Measurements from ENCODE around the gene PRDM16. TPM values are rescaled to one million over a fixed set of nuclear protein-coding genes. Genes with fewer than 3 reads are reported as not detected.

PRDM16 gene
- total RNA-seq, 4 donors from 2014 or later = 5.9 to 41.7 (median 11.2) TPM

GRCh38 chr1:3103967-3104677 lies 35.1 kb downstream of the PRDM16 start:
- WGBS, 2 donors = 47 to 54% methylated on average over 16 of the region's 16 CpGs
- H3K27ac ChIP-seq = peak overlapping the region; percentile 14 to 83 (median 61)
- H3K36me3 ChIP-seq = peaks cover 0 to 14% (median 0%) of the 10 kb centered on the region in 3 donors
- peaks cover 0 to 17% (median 0%) of the 10 kb centered on the region in 4 donors for H3K9me3 ChIP-seq
- H3K27me3 ChIP-seq = peaks cover 0 to under 1% of the 10 kb centered on the region in 2 donors
- H3K4me3 ChIP-seq = no peak overlapping the region
- H3K4me1 ChIP-seq = peaks cover 0 to 58% (median 12%) of the 10 kb centered on the region in 4 donors
- TF ChIP-seq POLR2A (IDR thresholded peaks at IDR 0.05) (no peak), EP300 (IDR thresholded peaks at IDR 0.05) (no peak)
- no peak for DNase-seq (ENCODE audit: low spot score in 2 of 2)

GRCh38 chr1:3105167-3105863 lies 36.3 kb downstream of the PRDM16 start:
- 32 to 41% methylated on average over 12 to 21 of the region's 24 CpGs for WGBS, 2 donors
- no peak for TF ChIP-seq EP300 (IDR thresholded peaks at IDR 0.05)
- no peak for TF ChIP-seq POLR2A (IDR thresholded peaks at IDR 0.05)
- TF ChIP-seq CTCF (IDR thresholded peaks at IDR 0.05) = no peak
- Histone ChIP-seq H3K9me3 (peaks cover 0 to 17% (median 0%) of the 10 kb centered on the region in 4 donors), H3K4me3 (no peak overlapping the region), H3K27me3 (peaks cover 0 to 4% of the 10 kb centered on the region in 2 donors), H3K27ac (peak overlapping the region; percentile 19 to 83 (median 61)), H3K36me3 (peaks cover 0 to 14% (median 0%) of the 10 kb centered on the region in 3 donors), H3K4me1 (peaks cover 0 to 54% (median 12%) of the 10 kb centered on the region in 4 donors)
- no peak for DNase-seq (ENCODE audit: low spot score in 2 of 2)

- TF ChIP-seq CTCF (IDR thresholded peaks at IDR 0.05) (no peak), POLR2A (IDR thresholded peaks at IDR 0.05) (no peak)
- H3K36me3 ChIP-seq = peaks cover 0 to 14% (median 0%) of the 10 kb centered on the region in 3 donors
These were observed 37.2 kb downstream of the PRDM16 start for GRCh38 chr1:3106216-3106615.

GRCh38 chr1:3107201-3107600 lies 38.2 kb downstream of the PRDM16 start:
- DNase-seq (ENCODE audit: low spot score in 2 of 2) = no peak
- no peak overlapping the region for H3K4me3 ChIP-seq
- peaks cover 0 to 52% (median 17%) of the 10 kb centered on the region in 4 donors for H3K4me1 ChIP-seq
- H3K9me3 ChIP-seq = peaks cover 0 to 17% (median 0%) of the 10 kb centered on the region in 4 donors
- H3K27ac ChIP-seq = peak overlapping the region in 2 of 4 donors; percentile 76 to 83
- 84 to 93% methylated on average over 7 of the region's 7 CpGs for WGBS, 2 donors
- TF ChIP-seq EP300 (IDR thresholded peaks at IDR 0.05) (no peak), CTCF (IDR thresholded peaks at IDR 0.05) (no peak), POLR2A (IDR thresholded peaks at IDR 0.05) (no peak)
- peaks cover 0 to 4% of the 10 kb centered on the region in 2 donors for H3K27me3 ChIP-seq
- H3K36me3 ChIP-seq = peaks cover 0 to 14% (median 0%) of the 10 kb centered on the region in 3 donors

More at GRCh38 chr1:3106216-3106615, 37.2 kb downstream of the PRDM16 start:
- Histone ChIP-seq H3K27ac (peak overlapping the region in 2 of 4 donors; percentile 76 to 83), H3K27me3 (peaks cover 0 to 4% of the 10 kb centered on the region in 2 donors), H3K4me1 (peaks cover 0 to 51% (median 14%) of the 10 kb centered on the region in 4 donors), H3K9me3 (peaks cover 0 to 17% (median 0%) of the 10 kb centered on the region in 4 donors), H3K4me3 (no peak overlapping the region)
- whole genome bisulfite sequencing, 2 donors = 77 to 91% methylated on average over 8 of the region's 8 CpGs
- DNase-seq (ENCODE audit: low spot score in 2 of 2) = no peak

GRCh38 chr1:3109355-3109754 lies 40.4 kb downstream of the PRDM16 start:
- Histone ChIP-seq H3K4me1 (peaks cover 0 to 58% (median 22%) of the 10 kb centered on the region in 4 donors), H3K9me3 (peaks cover 0 to 17% (median 0%) of the 10 kb centered on the region in 4 donors), H3K27me3 (peaks cover 0 to 4% of the 10 kb centered on the region in 2 donors), H3K27ac (peak overlapping the region in 2 of 4 donors; percentile 87 to 88), H3K36me3 (peaks cover 0 to 14% (median 0%) of the 10 kb centered on the region in 3 donors), H3K4me3 (no peak overlapping the region)
- WGBS, 2 donors = 21 to 39% methylated on average over 12 of the region's 12 CpGs
- DNase-seq (ENCODE audit: low spot score in 2 of 2) = no peak
- no peak for TF ChIP-seq EP300 (IDR thresholded peaks at IDR 0.05)
- no peak for TF ChIP-seq CTCF (IDR thresholded peaks at IDR 0.05)
- no peak for TF ChIP-seq POLR2A (IDR thresholded peaks at IDR 0.05)
